Glutamatergic neuron (in vitro differentiated cells): ENCODE measurements around the gene PROSER2. TPM values are rescaled to one million over a fixed set of nuclear protein-coding genes. Genes with fewer than 3 reads are reported as not detected.

Experiments
- DNase-seq: peaks from one replicate; pipeline ENCODE4 v3.0.0; 2022
- H3K27ac Mint-ChIP-seq: one replicate; pipeline ENCODE4 v1.8.0; 2020; ENCODE audit warnings: mild to moderate bottlenecking, mixed read lengths, inconsistent platforms; ENCODE audit not compliant: unreplicated experiment
- H3K27me3 Mint-ChIP-seq: one replicate; pipeline ENCODE4 v1.8.0; 2020; ENCODE audit warnings: mild to moderate bottlenecking, moderate library complexity, mixed read lengths, inconsistent platforms; ENCODE audit not compliant: unreplicated experiment
- H3K36me3 Mint-ChIP-seq: one replicate; pipeline ENCODE4 v1.8.0; 2020; ENCODE audit warnings: mild to moderate bottlenecking, mixed read lengths, inconsistent platforms; ENCODE audit not compliant: unreplicated experiment
- H3K4me1 Mint-ChIP-seq: one replicate; pipeline ENCODE4 v1.8.0; 2020; ENCODE audit warnings: mild to moderate bottlenecking, low read depth, mixed read lengths, inconsistent platforms; ENCODE audit not compliant: unreplicated experiment
- H3K4me3 Mint-ChIP-seq: one replicate; pipeline ENCODE4 v1.8.0; 2020; ENCODE audit warnings: mild to moderate bottlenecking, mixed read lengths, inconsistent platforms; ENCODE audit not compliant: unreplicated experiment
- H3K9me3 Mint-ChIP-seq: one replicate; pipeline ENCODE4 v1.8.0; 2020; ENCODE audit warnings: mild to moderate bottlenecking, moderate library complexity, mixed read lengths, inconsistent platforms; ENCODE audit not compliant: unreplicated experiment
- total RNA-seq: library from RNA; stranded (reverse); fragmentation: NEBNext Ultra II Directional; extraction: Animal tissue kit (Norgen Biotek cat#: 25700); gene quantifications from one replicate; pipeline ENCODE4 v1.2.1, GENCODE V29; 2021; ENCODE audit not compliant: unreplicated experiment
- TF ChIP-seq, protein P1 (sequence below): fragments of 200-600 bp; sonication (generic); IDR thresholded peaks from one replicate; pipeline ENCODE4 v1.5.0; 2021; ENCODE audit not compliant: partially characterized antibody, unreplicated experiment

The PROSER2 gene
- total RNA-seq, 1 donor from 2014 or later = not detected

DNA sequence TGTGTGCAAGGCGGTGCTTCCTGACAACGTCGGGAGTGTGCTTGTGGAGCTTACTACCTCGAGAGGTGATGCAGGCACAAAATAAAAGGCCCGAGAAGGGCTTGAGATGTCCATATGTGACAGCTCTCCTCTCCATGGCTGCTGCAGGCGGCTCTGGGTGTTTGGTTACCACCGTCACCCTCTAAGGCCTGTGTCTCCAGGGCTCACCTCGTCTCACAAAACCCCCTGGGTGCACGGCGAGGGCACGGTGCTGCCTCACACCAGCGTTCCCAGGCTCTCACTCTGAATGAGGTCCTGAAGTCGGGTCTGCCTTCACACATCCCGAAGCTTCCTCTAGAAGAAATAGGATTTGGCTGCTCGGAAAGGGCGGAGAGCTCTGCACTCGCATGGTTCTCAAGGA lies 32.9 kb downstream of the PROSER2 start:
- H3K36me3 Mint-ChIP-seq = no peaks in the 10 kb centered on the region
- no peak overlapping the region for H3K4me3 Mint-ChIP-seq
- no peak for DNase-seq
- H3K4me1 Mint-ChIP-seq = no peaks in the 10 kb centered on the region
- no peaks in the 10 kb centered on the region for H3K9me3 Mint-ChIP-seq
- TF ChIP-seq, protein P1, sequence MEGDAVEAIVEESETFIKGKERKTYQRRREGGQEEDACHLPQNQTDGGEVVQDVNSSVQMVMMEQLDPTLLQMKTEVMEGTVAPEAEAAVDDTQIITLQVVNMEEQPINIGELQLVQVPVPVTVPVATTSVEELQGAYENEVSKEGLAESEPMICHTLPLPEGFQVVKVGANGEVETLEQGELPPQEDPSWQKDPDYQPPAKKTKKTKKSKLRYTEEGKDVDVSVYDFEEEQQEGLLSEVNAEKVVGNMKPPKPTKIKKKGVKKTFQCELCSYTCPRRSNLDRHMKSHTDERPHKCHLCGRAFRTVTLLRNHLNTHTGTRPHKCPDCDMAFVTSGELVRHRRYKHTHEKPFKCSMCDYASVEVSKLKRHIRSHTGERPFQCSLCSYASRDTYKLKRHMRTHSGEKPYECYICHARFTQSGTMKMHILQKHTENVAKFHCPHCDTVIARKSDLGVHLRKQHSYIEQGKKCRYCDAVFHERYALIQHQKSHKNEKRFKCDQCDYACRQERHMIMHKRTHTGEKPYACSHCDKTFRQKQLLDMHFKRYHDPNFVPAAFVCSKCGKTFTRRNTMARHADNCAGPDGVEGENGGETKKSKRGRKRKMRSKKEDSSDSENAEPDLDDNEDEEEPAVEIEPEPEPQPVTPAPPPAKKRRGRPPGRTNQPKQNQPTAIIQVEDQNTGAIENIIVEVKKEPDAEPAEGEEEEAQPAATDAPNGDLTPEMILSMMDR = no peak
- no peaks in the 10 kb centered on the region for H3K27me3 Mint-ChIP-seq
- no peak overlapping the region for H3K27ac Mint-ChIP-seq

DNA sequence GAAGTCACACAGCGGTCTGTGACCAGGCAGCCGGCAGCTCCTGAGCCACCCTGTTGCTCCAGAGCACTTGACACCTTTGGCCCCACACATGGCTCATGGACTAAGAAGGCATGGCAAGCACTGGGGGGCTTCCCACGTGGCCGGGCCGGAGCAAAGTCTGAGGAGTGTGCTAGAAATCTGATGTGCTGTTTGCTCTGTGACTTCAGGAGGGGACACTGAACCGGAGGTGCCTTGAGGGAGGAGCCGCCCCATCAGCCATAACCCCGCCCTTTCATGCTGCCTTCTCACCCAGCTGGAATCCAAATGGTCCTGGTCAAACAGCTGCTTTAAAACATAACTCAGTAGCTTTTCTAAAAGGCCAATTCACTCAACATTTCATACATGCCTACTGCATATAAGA lies 33.5 kb downstream of the PROSER2 start:
- no peaks in the 10 kb centered on the region for H3K4me1 Mint-ChIP-seq
- no peak overlapping the region for H3K4me3 Mint-ChIP-seq
- H3K27ac Mint-ChIP-seq = no peak overlapping the region

DNA sequence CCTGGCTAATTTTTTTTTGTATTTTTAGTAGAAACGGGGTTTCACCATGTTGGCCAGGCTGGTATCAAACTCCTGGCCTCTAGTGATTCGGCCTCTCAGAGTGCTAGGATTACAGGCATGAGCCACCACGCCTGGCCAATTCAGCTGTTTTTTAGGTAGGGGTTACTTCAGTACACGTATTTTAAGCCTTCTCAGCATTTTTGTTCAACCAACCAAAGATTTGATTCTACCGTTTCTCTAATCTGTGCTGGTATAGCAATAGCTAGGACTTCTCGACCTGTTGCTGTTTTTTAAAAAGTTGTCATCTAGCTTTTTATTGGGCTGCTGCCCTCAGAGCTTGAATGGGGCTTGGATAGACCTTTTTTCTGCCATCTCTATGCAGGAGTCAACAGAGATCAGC lies 34.9 kb downstream of the PROSER2 start:
- TF ChIP-seq, protein P1 = no peak
- H3K4me3 Mint-ChIP-seq = no peak overlapping the region
- DNase-seq = no peak
- no peaks in the 10 kb centered on the region for H3K4me1 Mint-ChIP-seq
- no peaks in the 10 kb centered on the region for H3K9me3 Mint-ChIP-seq
- H3K27ac Mint-ChIP-seq = no peak overlapping the region
- H3K36me3 Mint-ChIP-seq = no peaks in the 10 kb centered on the region
- H3K27me3 Mint-ChIP-seq = no peaks in the 10 kb centered on the region

More for the DNA sequence above, 33.5 kb downstream of the PROSER2 start:
- no peaks in the 10 kb centered on the region for H3K36me3 Mint-ChIP-seq
- DNase-seq = no peak
- no peaks in the 10 kb centered on the region for H3K27me3 Mint-ChIP-seq
- TF ChIP-seq, protein P1 = no peak
- no peaks in the 10 kb centered on the region for H3K9me3 Mint-ChIP-seq

DNA sequence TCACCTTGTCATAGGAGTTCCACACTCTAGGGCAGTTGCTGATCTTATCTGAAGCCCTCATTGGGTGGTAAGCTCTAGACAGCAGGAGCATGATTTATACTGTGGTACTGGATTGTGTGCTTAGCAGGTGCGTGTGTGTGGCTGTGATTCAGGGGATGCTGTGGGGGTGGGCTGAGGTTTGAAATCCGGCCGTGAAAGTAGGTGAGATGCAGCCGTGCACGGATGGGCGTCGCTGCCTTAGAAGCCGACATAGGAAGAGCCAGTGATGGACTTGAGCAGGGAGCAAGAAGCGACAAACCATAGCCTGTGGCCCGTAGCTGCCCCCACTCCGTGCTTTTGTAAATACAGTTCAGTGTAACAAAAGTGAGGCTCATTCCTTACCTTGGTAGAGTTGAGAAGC lies 38.2 kb downstream of the PROSER2 start:
- Mint-ChIP-seq H3K27me3 (no peaks in the 10 kb centered on the region), H3K4me3 (no peak overlapping the region), H3K36me3 (no peaks in the 10 kb centered on the region), H3K4me1 (peaks cover 8% of the 10 kb centered on the region), H3K27ac (no peak overlapping the region), H3K9me3 (no peaks in the 10 kb centered on the region)
- no peak for DNase-seq
- TF ChIP-seq, protein P1 = no peak

DNA sequence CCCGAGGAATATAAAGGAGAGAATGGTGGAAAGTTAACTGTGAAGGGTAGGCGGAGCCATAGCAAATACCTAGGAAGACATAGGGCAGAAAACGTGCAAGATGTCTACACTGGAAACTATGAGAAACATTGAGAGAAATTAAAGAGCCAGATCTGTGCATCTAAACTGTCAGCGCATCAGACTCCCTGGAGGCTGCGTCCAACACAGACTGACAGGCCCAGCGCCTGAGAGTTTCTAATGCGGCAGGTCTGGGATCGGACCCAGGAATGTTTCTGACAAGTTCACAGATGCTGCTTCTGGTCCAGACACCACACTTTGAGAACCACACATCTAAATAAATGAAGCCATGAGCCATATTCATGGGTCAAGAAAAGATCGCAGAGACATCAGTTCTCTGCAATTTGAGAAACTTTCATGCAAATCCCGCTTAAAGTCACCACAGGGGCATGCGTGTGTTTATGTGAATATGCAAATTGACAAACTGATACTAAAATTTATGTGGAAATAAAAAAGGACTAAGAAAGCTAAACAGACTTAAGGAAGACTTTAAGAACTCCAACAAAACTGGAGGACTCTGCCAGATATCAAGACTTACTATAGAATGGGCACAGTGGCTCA lies 38.8 kb downstream of the PROSER2 start:
- Mint-ChIP-seq H3K9me3 (no peaks in the 10 kb centered on the region), H3K36me3 (no peaks in the 10 kb centered on the region), H3K27ac (no peak overlapping the region), H3K4me1 (peaks cover 8% of the 10 kb centered on the region), H3K27me3 (no peaks in the 10 kb centered on the region), H3K4me3 (no peak overlapping the region)
- TF ChIP-seq, protein P1 = no peak
- no peak for DNase-seq
